ENCODE data around the gene TYMS.

TYMS gene

GRCh38 chr18:666177-666576, 8.7 kb downstream of the TYMS start:
- Histone ChIP-seq H3K27ac (ENCODE audit: low read depth, low read length, severe bottlenecking) (no peak overlapping the region), H3K4me3 (ENCODE audit: extremely low read depth, insufficient read depth, low read length, poor library complexity, severe bottlenecking) (no peak overlapping the region), H3K4me1 (ENCODE audit: control insufficient read depth, insufficient read depth, low read length, poor library complexity, severe bottlenecking) (no peaks in the 10 kb centered on the region), H3K36me3 (ENCODE audit: control insufficient read depth, insufficient read depth, low read length) (peaks cover 60% of the 10 kb centered on the region), H3K9me3 (ENCODE audit: control insufficient read depth, low read length) (no peaks in the 10 kb centered on the region)
- WGBS, 2 experiments (ENCODE audit: insufficient coverage in 2 of 2) = 96 to 98% methylated on average over 8 of the region's 8 CpGs

GRCh38 chr18:666628-667027, 9.2 kb downstream of the TYMS start:
- H3K9me3 ChIP-seq (ENCODE audit: control insufficient read depth, low read length) = no peaks in the 10 kb centered on the region
- H3K27ac ChIP-seq (ENCODE audit: low read depth, low read length, severe bottlenecking) = no peak overlapping the region
- peaks cover 60% of the 10 kb centered on the region for H3K36me3 ChIP-seq (ENCODE audit: control insufficient read depth, insufficient read depth, low read length)
- no peaks in the 10 kb centered on the region for H3K4me1 ChIP-seq (ENCODE audit: control insufficient read depth, insufficient read depth, low read length, poor library complexity, severe bottlenecking)
- WGBS, 2 experiments (ENCODE audit: insufficient coverage in 2 of 2) = 100% methylated on average over 1 to 3 of the region's 3 CpGs
- no peak overlapping the region for H3K4me3 ChIP-seq (ENCODE audit: extremely low read depth, insufficient read depth, low read length, poor library complexity, severe bottlenecking)

GRCh38 chr18:668260-668659, 10.8 kb downstream of the TYMS start:
- Histone ChIP-seq H3K4me3 (ENCODE audit: extremely low read depth, insufficient read depth, low read length, poor library complexity, severe bottlenecking) (no peak overlapping the region), H3K36me3 (ENCODE audit: control insufficient read depth, insufficient read depth, low read length) (peaks cover 68% of the 10 kb centered on the region), H3K4me1 (ENCODE audit: control insufficient read depth, insufficient read depth, low read length, poor library complexity, severe bottlenecking) (no peaks in the 10 kb centered on the region), H3K27ac (ENCODE audit: low read depth, low read length, severe bottlenecking) (no peak overlapping the region), H3K9me3 (ENCODE audit: control insufficient read depth, low read length) (no peaks in the 10 kb centered on the region)
- 57 to 89% methylated on average over 1 of the region's 1 CpG for WGBS, 2 experiments (ENCODE audit: insufficient coverage in 2 of 2)

- Histone ChIP-seq H3K4me1 (ENCODE audit: control insufficient read depth, insufficient read depth, low read length, poor library complexity, severe bottlenecking) (no peaks in the 10 kb centered on the region), H3K27ac (ENCODE audit: low read depth, low read length, severe bottlenecking) (no peak overlapping the region), H3K9me3 (ENCODE audit: control insufficient read depth, low read length) (no peaks in the 10 kb centered on the region), H3K36me3 (ENCODE audit: control insufficient read depth, insufficient read depth, low read length) (peaks cover 75% of the 10 kb centered on the region), H3K4me3 (ENCODE audit: extremely low read depth, insufficient read depth, low read length, poor library complexity, severe bottlenecking) (no peak overlapping the region)
- 100% methylated on average over 2 to 4 of the region's 8 CpGs for WGBS, 2 experiments (ENCODE audit: insufficient coverage in 2 of 2)
Measured at GRCh38 chr18:669077-669476, 11.6 kb downstream of the TYMS start.

GRCh38 chr18:670522-670921, 13.1 kb downstream of the TYMS start:
- Histone ChIP-seq H3K9me3 (ENCODE audit: control insufficient read depth, low read length) (no peaks in the 10 kb centered on the region), H3K4me3 (ENCODE audit: extremely low read depth, insufficient read depth, low read length, poor library complexity, severe bottlenecking) (no peak overlapping the region), H3K27ac (ENCODE audit: low read depth, low read length, severe bottlenecking) (no peak overlapping the region), H3K36me3 (ENCODE audit: control insufficient read depth, insufficient read depth, low read length) (peaks cover 86% of the 10 kb centered on the region), H3K4me1 (ENCODE audit: control insufficient read depth, insufficient read depth, low read length, poor library complexity, severe bottlenecking) (no peaks in the 10 kb centered on the region)
- WGBS, 2 experiments (ENCODE audit: insufficient coverage in 2 of 2) = 89 to 95% methylated on average over 10 to 11 of the region's 11 CpGs

GRCh38 chr18:671405-671804, 14.0 kb downstream of the TYMS start:
- no peak overlapping the region for H3K27ac ChIP-seq (ENCODE audit: low read depth, low read length, severe bottlenecking)
- WGBS, 2 experiments (ENCODE audit: insufficient coverage in 2 of 2) = 100% methylated on average over 1 of the region's 1 CpG

GRCh38 chr18:673317-673716, 15.9 kb downstream of the TYMS start:
- H3K4me1 ChIP-seq (ENCODE audit: control insufficient read depth, insufficient read depth, low read length, poor library complexity, severe bottlenecking) = no peaks in the 10 kb centered on the region
- no peaks in the 10 kb centered on the region for H3K9me3 ChIP-seq (ENCODE audit: control insufficient read depth, low read length)
- H3K4me3 ChIP-seq (ENCODE audit: extremely low read depth, insufficient read depth, low read length, poor library complexity, severe bottlenecking) = no peak overlapping the region
- WGBS, 2 experiments (ENCODE audit: insufficient coverage in 2 of 2) = no CpG with 5 or more reads among the region's 3 CpGs
- no peak overlapping the region for H3K27ac ChIP-seq (ENCODE audit: low read depth, low read length, severe bottlenecking)
- H3K36me3 ChIP-seq (ENCODE audit: control insufficient read depth, insufficient read depth, low read length) = peaks cover 82% of the 10 kb centered on the region

More at GRCh38 chr18:671405-671804, 14.0 kb downstream of the TYMS start:
- no peaks in the 10 kb centered on the region for H3K4me1 ChIP-seq (ENCODE audit: control insufficient read depth, insufficient read depth, low read length, poor library complexity, severe bottlenecking)
- peaks cover 90% of the 10 kb centered on the region for H3K36me3 ChIP-seq (ENCODE audit: control insufficient read depth, insufficient read depth, low read length)
- no peaks in the 10 kb centered on the region for H3K9me3 ChIP-seq (ENCODE audit: control insufficient read depth, low read length)
- no peak overlapping the region for H3K4me3 ChIP-seq (ENCODE audit: extremely low read depth, insufficient read depth, low read length, poor library complexity, severe bottlenecking)

- WGBS, 2 experiments (ENCODE audit: insufficient coverage in 2 of 2) = no CpG with 5 or more reads among the region's 5 CpGs
- Histone ChIP-seq H3K4me1 (ENCODE audit: control insufficient read depth, insufficient read depth, low read length, poor library complexity, severe bottlenecking) (no peaks in the 10 kb centered on the region), H3K9me3 (ENCODE audit: control insufficient read depth, low read length) (no peaks in the 10 kb centered on the region), H3K27ac (ENCODE audit: low read depth, low read length, severe bottlenecking) (no peak overlapping the region), H3K4me3 (ENCODE audit: extremely low read depth, insufficient read depth, low read length, poor library complexity, severe bottlenecking) (no peak overlapping the region), H3K36me3 (ENCODE audit: control insufficient read depth, insufficient read depth, low read length) (peaks cover 82% of the 10 kb centered on the region)
Measured at GRCh38 chr18:673769-674168, 16.3 kb downstream of the TYMS start.

GRCh38 chr18:675307-675706, 17.9 kb downstream of the TYMS start:
- no peak overlapping the region for H3K27ac ChIP-seq (ENCODE audit: low read depth, low read length, severe bottlenecking)
- H3K4me3 ChIP-seq (ENCODE audit: extremely low read depth, insufficient read depth, low read length, poor library complexity, severe bottlenecking) = no peak overlapping the region
- no peaks in the 10 kb centered on the region for H3K4me1 ChIP-seq (ENCODE audit: control insufficient read depth, insufficient read depth, low read length, poor library complexity, severe bottlenecking)
- no peaks in the 10 kb centered on the region for H3K9me3 ChIP-seq (ENCODE audit: control insufficient read depth, low read length)
- WGBS, 2 experiments (ENCODE audit: insufficient coverage in 2 of 2) = 96 to 97% methylated on average over 4 of the region's 7 CpGs
- H3K36me3 ChIP-seq (ENCODE audit: control insufficient read depth, insufficient read depth, low read length) = peaks cover 70% of the 10 kb centered on the region

GRCh38 chr18:676069-676468, 18.6 kb downstream of the TYMS start:
- Histone ChIP-seq H3K9me3 (ENCODE audit: control insufficient read depth, low read length) (no peaks in the 10 kb centered on the region), H3K4me1 (ENCODE audit: control insufficient read depth, insufficient read depth, low read length, poor library complexity, severe bottlenecking) (no peaks in the 10 kb centered on the region), H3K27ac (ENCODE audit: low read depth, low read length, severe bottlenecking) (no peak overlapping the region), H3K36me3 (ENCODE audit: control insufficient read depth, insufficient read depth, low read length) (peaks cover 63% of the 10 kb centered on the region), H3K4me3 (ENCODE audit: extremely low read depth, insufficient read depth, low read length, poor library complexity, severe bottlenecking) (no peak overlapping the region)
- WGBS, 2 experiments (ENCODE audit: insufficient coverage in 2 of 2) = 92% methylated on average over 3 to 4 of the region's 5 CpGs

GRCh38 chr18:676736-677135, 19.3 kb downstream of the TYMS start:
- H3K4me3 ChIP-seq (ENCODE audit: extremely low read depth, insufficient read depth, low read length, poor library complexity, severe bottlenecking) = no peak overlapping the region
- 95 to 96% methylated on average over 2 to 3 of the region's 3 CpGs for WGBS, 2 experiments (ENCODE audit: insufficient coverage in 2 of 2)
- H3K4me1 ChIP-seq (ENCODE audit: control insufficient read depth, insufficient read depth, low read length, poor library complexity, severe bottlenecking) = no peaks in the 10 kb centered on the region
- H3K27ac ChIP-seq (ENCODE audit: low read depth, low read length, severe bottlenecking) = no peak overlapping the region
- H3K9me3 ChIP-seq (ENCODE audit: control insufficient read depth, low read length) = no peaks in the 10 kb centered on the region
- H3K36me3 ChIP-seq (ENCODE audit: control insufficient read depth, insufficient read depth, low read length) = peaks cover 63% of the 10 kb centered on the region
